Psoas muscle (tissue), 8 donors: ENCODE results near the gene RSAD1. TPM values are rescaled to one million over a fixed set of nuclear protein-coding genes. Genes with fewer than 3 reads are reported as not detected.
A peak's percentile ranks its signal among the peaks of the same experiment; 100 is the strongest.

Experiments used
- ATAC-seq, 4 donors: fragments of 200-7000 bp; cut with Tn5 transposase; one replicate each; pipeline ENCODE4 v1.9.1; 2020; ENCODE audit warnings: moderate library complexity in 3 of 4, mild to moderate bottlenecking in 2 of 4
- DNase-seq, 2 donors: peaks; one replicate each; pipeline ENCODE4 v3.0.0-alpha.2; 2020
- H3K27ac ChIP-seq: fragments of 200-600 bp; one replicate; pipeline ENCODE4 v1.8.0; 2022
- H3K27me3 ChIP-seq, 3 donors: fragments of 200-600 bp in 1 of 3; one replicate each; pipeline versions ENCODE4 v1.6.1 to v1.8.0; 2013 to 2022; ENCODE audit warnings: low read length in 2 of 3, mild to moderate bottlenecking in 2 of 3, moderate library complexity in 1 of 3; ENCODE audit not compliant: insufficient read depth in 3 of 3
- H3K36me3 ChIP-seq, 2 donors: fragments of 200-600 bp in 1 of 2; one replicate each; pipeline versions ENCODE4 v1.6.1 to v1.8.0; 2013 to 2022; ENCODE audit warnings: low read depth in 1 of 2, mild to moderate bottlenecking in 1 of 2, moderate library complexity in 1 of 2; ENCODE audit not compliant: insufficient read depth in 1 of 2
- H3K4me1 ChIP-seq: fragments of 200-600 bp; one replicate; pipeline ENCODE4 v1.8.0; 2022
- H3K4me3 ChIP-seq: fragments of 200-600 bp; one replicate; pipeline ENCODE4 v1.8.0; 2022; ENCODE audit warnings: mild to moderate bottlenecking
- H3K9me3 ChIP-seq: fragments of 200-600 bp; one replicate; pipeline ENCODE4 v1.8.0; 2022
- CTCF ChIP-seq: fragments of 200-600 bp; IDR thresholded peaks from one replicate; pipeline ENCODE4 v1.8.0; 2022; ENCODE audit warnings: antibody characterized with exemption
- WGBS, 3 donors: extraction: QIAGEN DNeasy Blood & Tissue Kit; methylation state at CpG; one replicate each; pipeline versions ENCODE4 v1.1.6 to v1.1.7; 2013; 5-methylcytosine and 5-hydroxymethylcytosine counted together
- intact Hi-C, 2 donors: fragments of 100-400 bp; cut with DNase I; formaldehyde crosslinking; loops; one replicate each; pipeline versions ENCODE4 v1.11.0 to v1.14.2; 2022
- polyA plus RNA-seq, 3 donors: library from polyadenylated mRNA; stranded (reverse); fragments of 200-250 nt; gene quantifications; one replicate each; pipeline ENCODE4 v1.2.3, GENCODE V29; 2013
- total RNA-seq, 4 donors: library from RNA; stranded (reverse); fragmentation: NEBNext Ultra II Directional in 2 of 4; extraction: Animal tissue kit (Norgen Biotek cat#: 25700) in 2 of 4; gene quantifications; one replicate each; pipeline versions ENCODE4 v1.2.1 to v1.2.4, GENCODE V29; 2021 to 2023
- donor health status: healthy with polysubstance abuse.
- donor health status: DM: no; HTN: no; CAD: no; lungs with moderate emphysema.
- donor health status: Bipolar disorder and iron deficiency.
- donor health status: healthy.
- donor health status: DM: yes; HTN: yes; CAD: no.
- donor health status: DM: no; HTN: no; CAD: no.
- donor health status: DM: no; HTN: no; CAD: no.
- donor health status: DM: yes; HTN: yes; CAD: no.

RSAD1 gene
- total and polyA plus RNA-seq, 7 donors = 34.3 to 63.2 (median 52.4) TPM

GRCh38 chr17:50448643-50449042 lies 30.0 kb upstream of the RSAD1 start:
- intact Hi-C loops = no loop called here
- 32 to 56% (median 37%) methylated on average over 2 of the region's 2 CpGs for WGBS, 3 donors
- Histone ChIP-seq H3K27me3 (no peaks in the 10 kb centered on the region), H3K36me3 (no peaks in the 10 kb centered on the region), H3K27ac (no peak overlapping the region), H3K4me1 (peaks cover 29% of the 10 kb centered on the region), H3K9me3 (no peaks in the 10 kb centered on the region), H3K4me3 (no peak overlapping the region)
- no peak for DNase-seq
- peak in 1 of 4 donors; percentile 31 for ATAC-seq
- no peak for TF ChIP-seq CTCF

GRCh38 chr17:50451943-50452629 lies 26.6 kb upstream of the RSAD1 start:
- 70 to 76% (median 71%) methylated on average over 7 of the region's 7 CpGs for WGBS, 3 donors
- no peak for DNase-seq
- intact Hi-C loops = no loop called here
- ATAC-seq = no peak
- Histone ChIP-seq H3K27ac (no peak overlapping the region), H3K9me3 (no peaks in the 10 kb centered on the region), H3K36me3 (no peaks in the 10 kb centered on the region), H3K4me3 (no peak overlapping the region), H3K27me3 (no peaks in the 10 kb centered on the region), H3K4me1 (peaks cover 19% of the 10 kb centered on the region)
- no peak for TF ChIP-seq CTCF

GRCh38 chr17:50452630-50453300 lies 25.9 kb upstream of the RSAD1 start:
- WGBS, 3 donors = 81 to 88% (median 82%) methylated on average over 10 of the region's 10 CpGs
- intact Hi-C loops = no loop called here
- no peak overlapping the region for H3K27ac ChIP-seq
- H3K4me1 ChIP-seq = peaks cover 17% of the 10 kb centered on the region
- no peak overlapping the region for H3K4me3 ChIP-seq
- DNase-seq = no peak
- H3K36me3 ChIP-seq = no peaks in the 10 kb centered on the region
- H3K27me3 ChIP-seq = no peaks in the 10 kb centered on the region
- no peak for ATAC-seq
- no peak for TF ChIP-seq CTCF
- no peaks in the 10 kb centered on the region for H3K9me3 ChIP-seq

- Histone ChIP-seq H3K4me3 (no peak overlapping the region), H3K4me1 (peaks cover 8% of the 10 kb centered on the region), H3K27ac (no peak overlapping the region), H3K27me3 (no peaks in the 10 kb centered on the region), H3K9me3 (no peaks in the 10 kb centered on the region), H3K36me3 (no peaks in the 10 kb centered on the region)
- intact Hi-C loops = no loop called here
- TF ChIP-seq CTCF = no peak
- DNase-seq (no peak), ATAC-seq (no peak)
- 84 to 93% (median 84%) methylated on average over 3 of the region's 3 CpGs for WGBS, 3 donors
Measured at GRCh38 chr17:50453901-50454300, 24.8 kb upstream of the RSAD1 start.
